Mesendoderm (in vitro differentiated cells): ENCODE measurements around the gene ARHGEF17.

ENCODE experiments used
- DNase-seq: peaks from one replicate; pipeline ENCODE4 v3.0.0; 2013
- H2AK5ac ChIP-seq: 2 replicates; pipeline ENCODE4 v1.6.1; 2013; ENCODE audit warnings: low read length, inconsistent platforms
- H2BK120ac ChIP-seq: 2 replicates; pipeline ENCODE4 v1.6.1; 2013; ENCODE audit warnings: low read depth, mild to moderate bottlenecking, low read length, moderate library complexity, mixed read lengths
- H2BK15ac ChIP-seq: replicated peaks from 2 replicates; pipeline ENCODE4 v1.6.1; 2013; ENCODE audit warnings: low read depth, mild to moderate bottlenecking, moderate library complexity
- H2BK5ac ChIP-seq: 2 replicates; pipeline ENCODE4 v1.6.1; 2013; ENCODE audit warnings: low read length, inconsistent platforms
- H3K18ac ChIP-seq: 2 replicates; pipeline ENCODE4 v1.6.1; 2013; ENCODE audit warnings: mild to moderate bottlenecking, low read length, mixed read lengths
- H3K23ac ChIP-seq: one replicate; pipeline ENCODE4 v1.6.1; 2013; ENCODE audit warnings: low read length
- H3K27ac ChIP-seq: 2 replicates; pipeline ENCODE4 v1.5.1; 2013; ENCODE audit warnings: low read depth, mild to moderate bottlenecking, inconsistent platforms, low read length, moderate library complexity
- H3K27me3 ChIP-seq: 2 replicates; pipeline ENCODE4 v1.6.1; 2013; ENCODE audit warnings: low read length, control low read depth, mild to moderate bottlenecking, inconsistent platforms; ENCODE audit not compliant: insufficient read depth, poor library complexity
- H3K36me3 ChIP-seq: 2 replicates; pipeline ENCODE4 v1.6.1; 2013; ENCODE audit warnings: low read length, inconsistent platforms; ENCODE audit not compliant: control insufficient read depth, insufficient read depth
- H3K4ac ChIP-seq: one replicate; pipeline ENCODE4 v1.6.1; 2013; ENCODE audit warnings: low read depth, mild to moderate bottlenecking, low read length, moderate library complexity
- H3K4me1 ChIP-seq: 2 replicates; pipeline ENCODE4 v1.6.1; 2013; ENCODE audit warnings: low read depth, low read length, inconsistent platforms; ENCODE audit not compliant: control insufficient read depth
- H3K4me2 ChIP-seq: 2 replicates; pipeline ENCODE4 v1.6.1; 2013; ENCODE audit warnings: low read length
- H3K4me3 ChIP-seq: 2 replicates; pipeline ENCODE4 v1.5.1; 2013; ENCODE audit warnings: mild to moderate bottlenecking, low read length
- H3K56ac ChIP-seq: one replicate; pipeline ENCODE4 v1.6.1; 2013; ENCODE audit warnings: low read length
- H3K79me1 ChIP-seq: 2 replicates; pipeline ENCODE4 v1.6.1; 2013; ENCODE audit warnings: low read length, inconsistent platforms
- H3K79me2 ChIP-seq: 2 replicates; pipeline ENCODE4 v1.6.1; 2013; ENCODE audit warnings: mild to moderate bottlenecking, low read length; ENCODE audit not compliant: control insufficient read depth, insufficient read depth
- H3K9ac ChIP-seq: 2 replicates; pipeline ENCODE4 v1.6.1; 2013; ENCODE audit warnings: low read length, inconsistent platforms
- H4K5ac ChIP-seq: one replicate; pipeline ENCODE4 v1.6.1; 2013; ENCODE audit warnings: low read length
- H4K8ac ChIP-seq: one replicate; pipeline ENCODE4 v1.6.1; 2013; ENCODE audit warnings: low read depth, mild to moderate bottlenecking, control low read depth, low read length, moderate library complexity
- WGBS: extraction: QIAGEN DNeasy Blood & Tissue Kit; methylation state at CpG from one replicate; pipeline ENCODE4 v1.1.7; 2013; ENCODE audit warnings: low lambda C conversion rate, missing lambda C conversion rate; ENCODE audit not compliant: insufficient coverage; ENCODE audit errors: extremely low coverage; 5-methylcytosine and 5-hydroxymethylcytosine counted together

The ARHGEF17 gene

DNA sequence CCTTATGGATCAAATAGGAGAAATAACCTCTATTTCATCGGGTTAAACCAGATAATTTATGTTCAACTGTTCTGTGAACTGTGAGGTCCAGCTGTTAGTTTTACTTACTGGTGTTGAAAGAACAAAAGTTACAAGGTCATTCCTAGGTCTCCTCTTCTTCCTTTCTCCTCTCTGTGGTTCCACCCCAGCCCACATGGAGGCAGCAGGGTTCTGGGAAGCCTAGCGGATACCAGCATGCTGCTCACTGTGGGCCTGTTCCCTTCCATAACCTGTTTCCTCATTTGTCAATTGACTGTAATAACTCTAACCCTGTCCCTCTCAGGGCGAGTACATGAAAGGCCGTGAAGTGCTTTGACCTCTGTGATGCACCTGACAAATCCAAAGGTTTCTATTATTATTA lies 96.0 kb downstream of the ARHGEF17 start:
- no peak overlapping the region for H3K4ac ChIP-seq
- no peak overlapping the region for H3K23ac ChIP-seq
- H3K9ac ChIP-seq: no peak overlapping the region
- H3K27ac ChIP-seq: no peak overlapping the region
- H2AK5ac ChIP-seq: no peak overlapping the region
- no peak overlapping the region for H2BK5ac ChIP-seq
- no peak overlapping the region for H3K18ac ChIP-seq
- no peaks in the 10 kb centered on the region for H3K27me3 ChIP-seq
- H3K4me3 ChIP-seq: no peak overlapping the region
- no peak overlapping the region for H2BK120ac ChIP-seq
- no peaks in the 10 kb centered on the region for H3K79me1 ChIP-seq
- no peak overlapping the region for H4K8ac ChIP-seq
- no peaks in the 10 kb centered on the region for H3K79me2 ChIP-seq
- peaks cover 2% of the 10 kb centered on the region for H3K36me3 ChIP-seq
- H4K5ac ChIP-seq: no peak overlapping the region
- H3K4me1 ChIP-seq: no peaks in the 10 kb centered on the region
- H2BK15ac ChIP-seq: no peak overlapping the region
- DNase-seq: peak; percentile 76
- WGBS: no CpG with 5 or more reads among the region's 4 CpGs
- H3K4me2 ChIP-seq: no peak overlapping the region
- H3K56ac ChIP-seq: no peak overlapping the region

DNA sequence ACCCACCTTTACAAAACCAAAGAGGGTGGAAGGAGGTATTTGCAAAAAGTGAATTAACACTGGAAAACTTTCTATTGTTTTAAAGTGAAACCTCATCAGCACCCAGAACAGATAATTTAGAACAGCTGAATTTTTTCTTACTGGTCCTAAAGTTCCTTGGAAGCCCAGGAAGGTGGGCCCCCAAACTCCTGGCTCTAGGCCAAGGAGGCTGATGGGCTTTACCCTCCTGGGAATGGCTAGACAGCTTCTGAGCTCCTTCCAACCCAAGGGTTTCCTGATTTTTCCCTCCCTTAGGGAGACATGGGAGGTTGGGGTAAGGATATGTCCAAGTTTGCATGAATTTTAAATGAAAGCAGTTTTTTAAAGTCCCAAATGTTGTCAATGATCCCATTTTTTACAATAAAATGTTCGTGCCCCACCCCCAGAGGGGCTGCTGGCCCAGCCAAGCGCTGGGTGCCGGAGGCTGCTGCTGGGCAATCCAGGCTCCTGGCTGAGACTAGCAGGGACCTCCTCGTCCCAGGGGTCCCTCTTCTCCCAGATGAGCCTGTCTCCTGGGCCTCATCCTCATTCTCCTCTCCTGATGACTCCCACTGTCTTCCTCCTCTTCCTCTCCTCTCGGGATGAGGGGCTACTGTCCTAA lies 96.5 kb downstream of the ARHGEF17 start:
- Histone ChIP-seq H3K79me1 (no peaks in the 10 kb centered on the region), H3K18ac (no peak overlapping the region), H3K27ac (no peak overlapping the region), H3K4me1 (no peaks in the 10 kb centered on the region), H2BK15ac (no peak overlapping the region), H3K23ac (no peak overlapping the region), H4K8ac (no peak overlapping the region), H4K5ac (no peak overlapping the region), H3K79me2 (no peaks in the 10 kb centered on the region), H3K4me3 (no peak overlapping the region), H3K9ac (no peak overlapping the region), H2BK120ac (no peak overlapping the region), H2AK5ac (no peak overlapping the region), H2BK5ac (no peak overlapping the region), H3K56ac (no peak overlapping the region), H3K4ac (no peak overlapping the region), H3K4me2 (no peak overlapping the region), H3K36me3 (peaks cover 2% of the 10 kb centered on the region), H3K27me3 (no peaks in the 10 kb centered on the region)
- no peak for DNase-seq
- no CpG with 5 or more reads among the region's 5 CpGs for WGBS

DNA sequence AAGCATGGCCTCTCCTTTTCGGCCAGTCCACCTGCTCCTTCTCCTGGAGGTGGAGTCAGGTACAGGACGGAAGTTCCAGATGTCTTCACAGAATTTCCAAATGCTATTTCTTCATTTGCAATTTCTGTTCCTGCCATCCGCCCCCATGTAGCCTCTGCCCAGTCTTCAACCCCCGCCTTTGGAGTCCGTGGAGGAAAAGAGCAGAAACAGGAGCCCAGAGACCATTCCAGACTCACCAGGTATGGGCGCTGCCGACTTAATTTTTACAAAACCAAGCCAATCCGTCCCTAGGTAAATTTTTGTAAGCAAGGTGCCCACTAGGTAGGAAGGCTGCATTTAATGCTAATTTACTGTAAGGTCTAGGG lies 97.1 kb downstream of the ARHGEF17 start:
- Histone ChIP-seq H3K79me1 (no peaks in the 10 kb centered on the region), H3K18ac (no peak overlapping the region), H4K5ac (no peak overlapping the region), H2BK120ac (no peak overlapping the region), H2BK5ac (no peak overlapping the region), H3K4me3 (no peak overlapping the region), H3K79me2 (no peaks in the 10 kb centered on the region), H3K9ac (no peak overlapping the region), H2AK5ac (no peak overlapping the region), H3K36me3 (peaks cover 2% of the 10 kb centered on the region), H4K8ac (no peak overlapping the region), H3K4ac (no peak overlapping the region), H3K27ac (no peak overlapping the region), H3K56ac (no peak overlapping the region), H3K4me1 (no peaks in the 10 kb centered on the region), H2BK15ac (no peak overlapping the region), H3K4me2 (no peak overlapping the region), H3K27me3 (no peaks in the 10 kb centered on the region), H3K23ac (no peak overlapping the region)
- whole genome bisulfite sequencing: no CpG with 5 or more reads among the region's 8 CpGs
- no peak for DNase-seq

DNA sequence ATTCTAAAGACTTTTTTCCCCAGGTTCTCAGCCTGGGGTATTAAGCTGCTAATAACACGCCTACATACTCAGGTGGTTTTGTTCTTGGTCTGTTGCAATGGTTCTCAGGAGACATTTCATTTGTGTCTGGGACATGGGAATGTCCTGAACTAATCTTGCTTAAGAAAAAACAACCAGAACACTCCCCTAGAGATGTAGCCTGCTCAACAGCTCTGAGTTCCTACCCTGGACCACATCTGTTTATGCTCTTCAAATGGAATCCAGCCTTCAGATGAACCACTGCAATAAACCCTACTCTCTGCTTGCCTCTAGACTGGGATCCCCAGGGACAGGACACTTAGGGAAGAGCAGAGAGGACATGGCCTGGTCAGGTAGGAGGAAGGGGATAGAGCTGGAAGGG lies 98.1 kb downstream of the ARHGEF17 start:
- H4K5ac ChIP-seq: no peak overlapping the region
- no peak overlapping the region for H3K56ac ChIP-seq
- no CpG with 5 or more reads among the region's 1 CpG for WGBS

DNA sequence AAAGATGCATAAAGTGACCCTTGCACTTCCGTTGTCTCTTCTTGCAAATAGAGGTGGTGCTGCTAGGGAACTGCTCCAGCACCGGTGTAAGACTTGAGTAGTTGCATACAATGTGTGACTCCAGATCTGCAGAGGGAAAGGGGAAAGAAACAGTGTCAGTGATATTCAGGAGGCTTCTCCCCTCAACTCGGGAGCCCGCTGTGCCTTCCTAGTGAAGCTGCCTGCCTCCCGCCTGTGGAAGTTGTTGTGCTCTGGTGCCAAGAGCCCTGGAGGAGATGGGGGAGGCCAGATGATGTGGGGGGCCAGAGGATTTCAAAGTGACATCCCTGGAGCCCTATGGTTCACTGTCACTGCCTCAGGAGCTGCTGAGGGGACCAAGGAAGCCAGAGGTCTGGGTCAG lies 98.5 kb downstream of the ARHGEF17 start:
- Histone ChIP-seq H3K36me3 (peaks cover 2% of the 10 kb centered on the region), H3K79me1 (no peaks in the 10 kb centered on the region), H3K23ac (no peak overlapping the region)

More for the DNA sequence above, 98.1 kb downstream of the ARHGEF17 start:
- DNase-seq: no peak
- H3K79me2 ChIP-seq: no peaks in the 10 kb centered on the region
- H3K4me3 ChIP-seq: no peak overlapping the region
- H2BK120ac ChIP-seq: no peak overlapping the region
- H2BK15ac ChIP-seq: no peak overlapping the region
- no peaks in the 10 kb centered on the region for H3K79me1 ChIP-seq
- no peak overlapping the region for H3K18ac ChIP-seq
- H3K4me2 ChIP-seq: no peak overlapping the region
- no peak overlapping the region for H3K9ac ChIP-seq
- no peaks in the 10 kb centered on the region for H3K27me3 ChIP-seq
- H2AK5ac ChIP-seq: no peak overlapping the region
- H3K4ac ChIP-seq: no peak overlapping the region
- no peak overlapping the region for H2BK5ac ChIP-seq
- no peak overlapping the region for H3K23ac ChIP-seq
- H3K27ac ChIP-seq: no peak overlapping the region
- no peaks in the 10 kb centered on the region for H3K4me1 ChIP-seq
- H4K8ac ChIP-seq: no peak overlapping the region
- H3K36me3 ChIP-seq: peaks cover 2% of the 10 kb centered on the region

DNA sequence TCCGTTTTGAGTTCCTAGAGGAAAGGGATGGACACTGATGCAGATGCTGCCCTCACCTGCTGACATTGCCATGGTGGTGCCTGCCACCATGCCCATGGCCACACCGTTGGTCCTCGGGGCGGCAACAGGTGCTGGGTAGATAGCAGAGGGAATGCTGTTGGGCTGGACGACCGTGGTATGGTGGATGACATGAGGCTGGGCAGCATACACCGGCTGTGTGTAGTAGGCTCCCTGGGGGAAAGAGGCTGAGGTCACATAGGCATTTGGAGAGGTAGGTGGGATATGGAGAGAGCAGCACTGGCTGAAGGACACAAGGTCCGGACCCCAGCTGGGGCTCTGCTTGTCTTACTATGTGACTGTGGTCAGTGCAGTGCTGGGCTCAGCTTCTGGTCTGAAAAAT lies 101.4 kb downstream of the ARHGEF17 start:
- Histone ChIP-seq H3K18ac (no peak overlapping the region), H3K4me2 (no peak overlapping the region), H2BK120ac (no peak overlapping the region), H3K4me1 (no peaks in the 10 kb centered on the region), H2BK15ac (no peak overlapping the region), H2AK5ac (no peak overlapping the region), H3K27ac (no peak overlapping the region), H3K27me3 (no peaks in the 10 kb centered on the region), H3K56ac (no peak overlapping the region), H3K9ac (no peak overlapping the region), H2BK5ac (no peak overlapping the region), H3K36me3 (peaks cover 2% of the 10 kb centered on the region), H3K4ac (no peak overlapping the region), H4K5ac (no peak overlapping the region), H4K8ac (no peak overlapping the region), H3K23ac (no peak overlapping the region), H3K79me2 (no peaks in the 10 kb centered on the region), H3K79me1 (no peaks in the 10 kb centered on the region), H3K4me3 (no peak overlapping the region)
- no CpG with 5 or more reads among the region's 8 CpGs for WGBS
- DNase-seq: no peak

More for the DNA sequence above, 98.5 kb downstream of the ARHGEF17 start:
- H2BK5ac ChIP-seq: no peak overlapping the region
- no peak overlapping the region for H2BK15ac ChIP-seq
- H2BK120ac ChIP-seq: no peak overlapping the region
- H3K4me1 ChIP-seq: no peaks in the 10 kb centered on the region
- H4K8ac ChIP-seq: no peak overlapping the region
- H3K27ac ChIP-seq: no peak overlapping the region
- no peak overlapping the region for H2AK5ac ChIP-seq
- H3K56ac ChIP-seq: no peak overlapping the region
- no peak overlapping the region for H3K18ac ChIP-seq
- H3K4ac ChIP-seq: no peak overlapping the region
- H3K27me3 ChIP-seq: no peaks in the 10 kb centered on the region
- WGBS: no CpG with 5 or more reads among the region's 5 CpGs
- no peak overlapping the region for H3K9ac ChIP-seq
- H3K79me2 ChIP-seq: no peaks in the 10 kb centered on the region
- DNase-seq: no peak
- no peak overlapping the region for H3K4me2 ChIP-seq
- no peak overlapping the region for H4K5ac ChIP-seq
- no peak overlapping the region for H3K4me3 ChIP-seq
